Panc1 (cell line): ENCODE measurements around the gene KAT2A.

Experiments used
- CTCF ChIP-seq: fragments of 450-650 bp; IDR thresholded peaks from 2 replicates; pipeline ENCODE4 v1.5.1; 2017; ENCODE audit warnings: mild to moderate bottlenecking
- SIN3A ChIP-seq: IDR thresholded peaks from 2 replicates; pipeline ENCODE4 v1.6.1; 2012; ENCODE audit warnings: low read depth, mild to moderate bottlenecking, low read length, moderate library complexity, borderline replicate concordance; ENCODE audit not compliant: insufficient read depth
- TCF7L2 ChIP-seq: IDR thresholded peaks from 2 replicates; pipeline ENCODE4 v1.6.1; 2011; ENCODE audit warnings: mild to moderate bottlenecking, low read depth, low read length, inconsistent platforms

GRCh38 chr17:42072323-42073187, 48.6 kb downstream of the KAT2A start:
- TF ChIP-seq CTCF (no peak), SIN3A (no peak), TCF7L2 (no peak)
